Lung (tissue), 12 donors: ENCODE data around the gene PLEKHM3. TPM values are rescaled to one million over a fixed set of nuclear protein-coding genes. Genes with fewer than 3 reads are reported as not detected.
A peak's percentile ranks its signal among the peaks of the same experiment; 100 is the strongest.

Source experiments
- ATAC-seq: fragments of 200-7000 bp; cut with Tn5 transposase; one replicate; pipeline ENCODE4 v1.9.1; 2020; ENCODE audit warnings: moderate number of reproducible peaks; ENCODE audit not compliant: insufficient read depth, low FRiP score
- DNase-seq, 3 donors: peaks; one replicate each; pipeline ENCODE4 v3.0.0-alpha.2; 2013 to 2017
- H3K27ac ChIP-seq, 2 donors: one replicate each; pipeline ENCODE4 v1.5.1; 2013; ENCODE audit warnings: mild to moderate bottlenecking in 2 of 2, moderate library complexity in 2 of 2, control low read depth in 1 of 2, inconsistent platforms in 1 of 2, low read depth in 1 of 2, low read length in 1 of 2
- H3K27me3 ChIP-seq, 3 donors: one replicate each; pipeline ENCODE4 v1.5.1; 2013; ENCODE audit warnings: low read length in 2 of 3; ENCODE audit not compliant: control insufficient read depth in 3 of 3, insufficient read depth in 3 of 3
- H3K36me3 ChIP-seq, 4 donors: one replicate each; pipeline ENCODE4 v1.5.1; 2013; ENCODE audit warnings: low read length in 4 of 4, mild to moderate bottlenecking in 1 of 4, moderate library complexity in 1 of 4; ENCODE audit not compliant: control insufficient read depth in 4 of 4, insufficient read depth in 4 of 4
- H3K4me1 ChIP-seq, 5 donors: one replicate each; pipeline ENCODE4 v1.5.1; 2013; ENCODE audit warnings: low read length in 5 of 5, mild to moderate bottlenecking in 2 of 5, moderate library complexity in 1 of 5; ENCODE audit not compliant: control insufficient read depth in 5 of 5, insufficient read depth in 5 of 5
- H3K4me3 ChIP-seq: one replicate; pipeline ENCODE4 v1.5.1; 2013; ENCODE audit warnings: mild to moderate bottlenecking, control low read depth, moderate library complexity
- H3K9ac ChIP-seq, 2 donors: one replicate each; pipeline ENCODE4 v1.5.1; 2013; ENCODE audit warnings: low read length in 2 of 2, control low read depth in 1 of 2; ENCODE audit not compliant: insufficient read depth in 1 of 2
- H3K9me3 ChIP-seq, 4 donors: one replicate each; pipeline ENCODE4 v1.5.1; 2013; ENCODE audit warnings: low read length in 3 of 4, mild to moderate bottlenecking in 1 of 4, moderate library complexity in 1 of 4; ENCODE audit not compliant: control insufficient read depth in 4 of 4, insufficient read depth in 3 of 4
- WGBS, 2 donors: extraction: QIAGEN DNeasy Blood & Tissue Kit; methylation state at CpG; one replicate each; pipeline ENCODE4 v1.1.7; 2013; 5-methylcytosine and 5-hydroxymethylcytosine counted together
- polyA plus RNA-seq, 2 donors: library from polyadenylated mRNA; stranded (reverse); fragments of 200-250 nt; gene quantifications; one replicate each; pipeline ENCODE4 v1.2.1, GENCODE V29; 2013
- total RNA-seq, 2 donors: library from RNA; depleted of rRNA in 1 of 2; stranded (reverse); fragments of >200 nt in 1 of 2; gene quantifications; one replicate each; pipeline ENCODE4 v1.2.1, GENCODE V29; 2014 to 2021
- TF ChIP-seq, protein P1 (sequence below): IDR thresholded peaks from 2 replicates; pipeline ENCODE4 v1.5.1; 2012; ENCODE audit warnings: mild to moderate bottlenecking; ENCODE audit errors: control extremely low read depth, extremely low read depth
- donor health status: control.
- donor health status: control.
- donor health status: Bipolar disorder and iron deficiency.
- donor health status: healthy.
- donor health status: DM: yes; HTN: yes; CAD: no.

PLEKHM3 gene
- total and polyA plus RNA-seq, 4 donors = 5.6 to 32.9 (median 12.4) TPM

DNA sequence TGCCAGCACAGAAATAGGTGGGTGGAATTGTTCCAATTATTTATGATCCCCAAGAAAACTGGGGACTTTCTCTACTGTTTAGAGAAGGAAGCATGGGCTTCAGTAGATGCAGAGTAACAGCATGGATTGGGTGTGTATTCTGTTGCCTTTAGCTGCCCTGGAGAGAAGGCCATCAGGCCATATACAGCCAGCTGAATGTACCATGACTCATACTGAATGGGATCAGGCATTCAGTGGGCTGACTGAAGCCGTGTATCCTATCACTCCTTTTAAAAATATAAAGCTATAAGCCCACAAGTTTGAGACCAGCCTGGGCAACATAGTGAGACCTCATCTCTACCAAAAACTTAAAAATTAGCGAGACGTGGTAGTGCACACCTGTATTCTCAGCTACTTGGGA is 16.7 kb upstream of the PLEKHM3 start:
- H3K4me1 ChIP-seq = no peaks in the 10 kb centered on the region
- DNase-seq (no peak), ATAC-seq (no peak)
- no peaks in the 10 kb centered on the region for H3K36me3 ChIP-seq
- H3K9ac ChIP-seq = no peak overlapping the region
- H3K9me3 ChIP-seq = no peaks in the 10 kb centered on the region
- TF ChIP-seq, protein P1, sequence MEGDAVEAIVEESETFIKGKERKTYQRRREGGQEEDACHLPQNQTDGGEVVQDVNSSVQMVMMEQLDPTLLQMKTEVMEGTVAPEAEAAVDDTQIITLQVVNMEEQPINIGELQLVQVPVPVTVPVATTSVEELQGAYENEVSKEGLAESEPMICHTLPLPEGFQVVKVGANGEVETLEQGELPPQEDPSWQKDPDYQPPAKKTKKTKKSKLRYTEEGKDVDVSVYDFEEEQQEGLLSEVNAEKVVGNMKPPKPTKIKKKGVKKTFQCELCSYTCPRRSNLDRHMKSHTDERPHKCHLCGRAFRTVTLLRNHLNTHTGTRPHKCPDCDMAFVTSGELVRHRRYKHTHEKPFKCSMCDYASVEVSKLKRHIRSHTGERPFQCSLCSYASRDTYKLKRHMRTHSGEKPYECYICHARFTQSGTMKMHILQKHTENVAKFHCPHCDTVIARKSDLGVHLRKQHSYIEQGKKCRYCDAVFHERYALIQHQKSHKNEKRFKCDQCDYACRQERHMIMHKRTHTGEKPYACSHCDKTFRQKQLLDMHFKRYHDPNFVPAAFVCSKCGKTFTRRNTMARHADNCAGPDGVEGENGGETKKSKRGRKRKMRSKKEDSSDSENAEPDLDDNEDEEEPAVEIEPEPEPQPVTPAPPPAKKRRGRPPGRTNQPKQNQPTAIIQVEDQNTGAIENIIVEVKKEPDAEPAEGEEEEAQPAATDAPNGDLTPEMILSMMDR = no peak
- no peaks in the 10 kb centered on the region for H3K27me3 ChIP-seq
- H3K4me3 ChIP-seq = no peak overlapping the region
- H3K27ac ChIP-seq = no peak overlapping the region
- 81 to 94% methylated on average over 3 of the region's 3 CpGs for WGBS, 2 donors

DNA sequence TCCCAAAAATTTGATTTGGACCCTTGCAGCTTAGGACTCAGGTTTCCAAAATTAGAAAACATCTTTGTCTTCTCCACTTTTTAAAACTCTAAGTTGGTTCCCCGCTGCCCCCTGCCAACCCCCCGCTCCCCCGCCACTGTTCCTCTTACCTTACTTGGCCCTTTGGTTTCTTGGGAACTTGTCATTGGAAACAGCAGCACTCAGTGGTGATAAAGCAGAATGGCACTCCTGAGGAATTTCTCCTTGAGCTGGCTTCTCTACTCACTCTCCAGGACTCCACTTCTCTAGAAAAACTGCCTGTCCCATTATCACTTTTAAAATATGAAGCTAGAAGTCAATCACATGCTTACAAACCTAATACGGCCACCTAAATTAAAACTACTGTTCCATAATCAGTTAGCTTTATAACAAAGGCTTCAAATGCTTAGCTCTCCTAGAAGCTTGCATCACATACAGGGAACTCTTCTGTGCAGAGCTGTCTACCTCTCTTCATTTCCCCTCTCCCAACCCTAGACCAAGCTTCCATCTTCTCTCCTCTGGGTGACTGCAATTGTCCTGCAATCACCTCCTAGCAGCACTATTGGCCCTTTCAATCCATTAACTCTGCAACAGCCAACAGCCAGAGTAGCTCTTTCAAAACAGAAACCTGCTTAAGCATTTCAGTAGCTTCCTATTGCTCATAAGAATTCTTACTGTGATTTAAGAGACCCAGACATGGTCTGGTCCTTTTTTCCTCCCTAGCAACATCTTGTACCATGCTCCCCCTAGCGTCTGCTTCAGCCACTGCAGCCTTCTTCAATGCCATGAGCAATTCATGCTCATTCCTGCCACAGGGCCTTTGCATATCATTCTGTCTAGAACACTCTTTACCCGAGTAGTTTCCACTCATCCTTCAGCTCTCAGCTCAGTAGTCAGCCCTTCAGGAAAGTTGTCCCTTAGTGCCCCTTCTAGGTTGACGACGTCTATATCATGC is 15.2 kb upstream of the PLEKHM3 start:
- no peak overlapping the region for H3K27ac ChIP-seq
- peak; percentile 59 to 72 (median 66) for DNase-seq
- peak; percentile 76 for ATAC-seq
- 42 to 44% methylated on average over 8 of the region's 8 CpGs for WGBS, 2 donors
- no peaks in the 10 kb centered on the region for H3K27me3 ChIP-seq
- no peaks in the 10 kb centered on the region for H3K9me3 ChIP-seq
- no peaks in the 10 kb centered on the region for H3K36me3 ChIP-seq
- H3K4me3 ChIP-seq = no peak overlapping the region
- TF ChIP-seq, protein P1 = peak; percentile 73
- no peak overlapping the region for H3K9ac ChIP-seq
- H3K4me1 ChIP-seq = no peaks in the 10 kb centered on the region

DNA sequence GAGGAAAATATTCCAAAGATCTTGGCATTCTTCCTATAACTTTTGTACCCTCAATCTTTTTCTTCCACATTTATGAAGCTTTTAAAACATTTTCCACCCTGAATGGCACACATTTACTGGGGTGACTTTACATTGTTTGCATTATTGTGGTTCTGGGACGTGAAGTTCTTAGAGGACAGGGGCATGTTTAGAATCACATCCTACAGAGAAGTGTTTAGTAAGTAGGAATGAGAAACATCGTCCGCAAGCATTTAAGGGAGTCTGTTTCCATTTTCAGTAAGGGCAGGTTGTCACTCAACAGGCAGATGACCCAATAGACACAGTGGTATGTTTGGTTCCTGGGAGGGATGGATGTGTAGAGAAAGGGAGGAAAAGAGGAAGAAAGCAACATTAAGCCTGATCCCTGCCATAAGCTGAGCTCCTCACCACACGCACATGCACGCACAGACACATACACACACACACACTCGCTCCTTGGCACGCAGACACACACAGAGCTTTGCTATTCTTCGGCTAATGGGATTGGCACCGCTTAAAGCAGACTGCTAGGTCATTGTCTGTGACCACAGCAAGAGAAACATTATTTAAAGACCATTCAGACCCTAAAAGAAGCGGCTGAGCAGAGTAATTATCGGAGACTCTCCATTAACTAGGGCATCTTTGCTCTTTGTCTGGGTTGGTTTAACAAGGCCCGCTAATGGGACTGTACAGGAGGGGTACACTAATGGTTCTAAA is 14.2 kb upstream of the PLEKHM3 start:
- no peak for DNase-seq
- TF ChIP-seq, protein P1 = no peak
- no peak for ATAC-seq
- Histone ChIP-seq H3K9me3 (no peaks in the 10 kb centered on the region), H3K9ac (no peak overlapping the region), H3K27me3 (no peaks in the 10 kb centered on the region), H3K27ac (no peak overlapping the region), H3K36me3 (no peaks in the 10 kb centered on the region), H3K4me3 (no peak overlapping the region), H3K4me1 (no peaks in the 10 kb centered on the region)
- whole genome bisulfite sequencing, 2 donors = 84 to 87% methylated on average over 12 of the region's 12 CpGs
